Psoas muscle (tissue), 8 donors: ENCODE data around the gene PDE5A. TPM values are rescaled to one million over a fixed set of nuclear protein-coding genes. Genes with fewer than 3 reads are reported as not detected.

Experiments used
- ATAC-seq, 4 donors: fragments of 200-7000 bp; cut with Tn5 transposase; one replicate each; pipeline ENCODE4 v1.9.1; 2020; ENCODE audit warnings: moderate library complexity in 3 of 4, mild to moderate bottlenecking in 2 of 4
- DNase-seq, 2 donors: peaks; one replicate each; pipeline ENCODE4 v3.0.0-alpha.2; 2020
- H3K27ac ChIP-seq: fragments of 200-600 bp; one replicate; pipeline ENCODE4 v1.8.0; 2022
- H3K27me3 ChIP-seq, 3 donors: fragments of 200-600 bp in 1 of 3; one replicate each; pipeline versions ENCODE4 v1.6.1 to v1.8.0; 2013 to 2022; ENCODE audit warnings: low read length in 2 of 3, mild to moderate bottlenecking in 2 of 3, moderate library complexity in 1 of 3; ENCODE audit not compliant: insufficient read depth in 3 of 3
- H3K36me3 ChIP-seq, 2 donors: fragments of 200-600 bp in 1 of 2; one replicate each; pipeline versions ENCODE4 v1.6.1 to v1.8.0; 2013 to 2022; ENCODE audit warnings: low read depth in 1 of 2, mild to moderate bottlenecking in 1 of 2, moderate library complexity in 1 of 2; ENCODE audit not compliant: insufficient read depth in 1 of 2
- H3K4me1 ChIP-seq: fragments of 200-600 bp; one replicate; pipeline ENCODE4 v1.8.0; 2022
- H3K4me3 ChIP-seq: fragments of 200-600 bp; one replicate; pipeline ENCODE4 v1.8.0; 2022; ENCODE audit warnings: mild to moderate bottlenecking
- H3K9me3 ChIP-seq: fragments of 200-600 bp; one replicate; pipeline ENCODE4 v1.8.0; 2022
- CTCF ChIP-seq: fragments of 200-600 bp; IDR thresholded peaks from one replicate; pipeline ENCODE4 v1.8.0; 2022; ENCODE audit warnings: antibody characterized with exemption
- WGBS, 3 donors: extraction: QIAGEN DNeasy Blood & Tissue Kit; methylation state at CpG; one replicate each; pipeline versions ENCODE4 v1.1.6 to v1.1.7; 2013; 5-methylcytosine and 5-hydroxymethylcytosine counted together
- intact Hi-C, 2 donors: fragments of 100-400 bp; cut with DNase I; formaldehyde crosslinking; loops; one replicate each; pipeline versions ENCODE4 v1.11.0 to v1.14.2; 2022
- polyA plus RNA-seq, 3 donors: library from polyadenylated mRNA; stranded (reverse); fragments of 200-250 nt; gene quantifications; one replicate each; pipeline ENCODE4 v1.2.3, GENCODE V29; 2013
- total RNA-seq, 4 donors: library from RNA; stranded (reverse); fragmentation: NEBNext Ultra II Directional in 2 of 4; extraction: Animal tissue kit (Norgen Biotek cat#: 25700) in 2 of 4; gene quantifications; one replicate each; pipeline versions ENCODE4 v1.2.1 to v1.2.4, GENCODE V29; 2021 to 2023
- donor health status: healthy with polysubstance abuse.
- donor health status: DM: no; HTN: no; CAD: no; lungs with moderate emphysema.
- donor health status: Bipolar disorder and iron deficiency.
- donor health status: healthy.
- donor health status: DM: yes; HTN: yes; CAD: no.
- donor health status: DM: no; HTN: no; CAD: no.
- donor health status: DM: no; HTN: no; CAD: no.
- donor health status: DM: yes; HTN: yes; CAD: no.

Gene PDE5A
- total and polyA plus RNA-seq, 7 donors = 0.60 to 21.1 (median 4.4) TPM

GRCh38 chr4:119648398-119648797, 19.8 kb upstream of the PDE5A start:
- peaks cover 9% of the 10 kb centered on the region for H3K4me1 ChIP-seq
- no peak overlapping the region for H3K4me3 ChIP-seq
- no peaks in the 10 kb centered on the region for H3K36me3 ChIP-seq
- intact Hi-C loops = no loop called here
- no peak for DNase-seq
- no peak for TF ChIP-seq CTCF
- H3K27me3 ChIP-seq = no peaks in the 10 kb centered on the region
- 72 to 94% (median 88%) methylated on average over 2 of the region's 2 CpGs for WGBS, 3 donors
- H3K27ac ChIP-seq = no peak overlapping the region
- no peaks in the 10 kb centered on the region for H3K9me3 ChIP-seq
- ATAC-seq = no peak

GRCh38 chr4:119647558-119647957, 19.0 kb upstream of the PDE5A start:
- no peak for TF ChIP-seq CTCF
- no peak overlapping the region for H3K4me3 ChIP-seq
- intact Hi-C loops = no loop called here
- ATAC-seq = peak in 2 of 4 donors; percentile 37 to 51
- WGBS, 3 donors = 49 to 57% (median 53%) methylated on average over 3 of the region's 3 CpGs
- no peaks in the 10 kb centered on the region for H3K9me3 ChIP-seq
- H3K27me3 ChIP-seq = no peaks in the 10 kb centered on the region
- no peaks in the 10 kb centered on the region for H3K36me3 ChIP-seq
- no peak for DNase-seq
- no peak overlapping the region for H3K27ac ChIP-seq
- H3K4me1 ChIP-seq = peaks cover 9% of the 10 kb centered on the region

GRCh38 chr4:119646347-119647071, 17.9 kb upstream of the PDE5A start:
- intact Hi-C loops = no loop called here
- DNase-seq (peak in 1 of 2 donors; percentile 48), ATAC-seq (peak; percentile 43 to 65 (median 54))
- no peak overlapping the region for H3K4me3 ChIP-seq
- H3K27me3 ChIP-seq = no peaks in the 10 kb centered on the region
- WGBS, 3 donors = 9 to 20% (median 15%) methylated on average over 5 of the region's 5 CpGs
- H3K36me3 ChIP-seq = no peaks in the 10 kb centered on the region
- no peaks in the 10 kb centered on the region for H3K9me3 ChIP-seq
- H3K4me1 ChIP-seq = peaks cover 9% of the 10 kb centered on the region
- no peak overlapping the region for H3K27ac ChIP-seq
- TF ChIP-seq CTCF = no peak

GRCh38 chr4:119643306-119644042, 14.9 kb upstream of the PDE5A start:
- DNase-seq (no peak), ATAC-seq (no peak)
- Histone ChIP-seq H3K36me3 (no peaks in the 10 kb centered on the region), H3K9me3 (no peaks in the 10 kb centered on the region), H3K4me3 (no peak overlapping the region), H3K27me3 (no peaks in the 10 kb centered on the region), H3K27ac (no peak overlapping the region), H3K4me1 (peaks cover 9% of the 10 kb centered on the region)
- TF ChIP-seq CTCF = no peak
- WGBS, 3 donors = 77 to 87% (median 78%) methylated on average over 6 of the region's 6 CpGs
- intact Hi-C loops = no loop called here
